Esophagus muscularis mucosa (tissue), 4 donors: Measurements from ENCODE around the gene BAHCC1. TPM values are rescaled to one million over a fixed set of nuclear protein-coding genes. Genes with fewer than 3 reads are reported as not detected.

Experiments
- DNase-seq: peaks from one replicate; pipeline ENCODE4 v3.0.0-alpha.2; 2017; ENCODE audit errors: extremely low spot score
- H3K27ac ChIP-seq, 4 donors: fragments of 200-600 bp; sonication (generic); replicated peaks in 1 of 4; 1 replicate in 3 of 4; 2 replicates in 1 of 4; pipeline ENCODE4 v1.5.1; 2016 to 2019; ENCODE audit warnings: mild to moderate bottlenecking in 1 of 4
- H3K27me3 ChIP-seq, 4 donors: fragments of 200-600 bp; sonication (generic); one replicate each; pipeline versions ENCODE4 v1.5.1 to v1.6.0; 2016 to 2019
- H3K36me3 ChIP-seq, 4 donors: fragments of 200-600 bp; sonication (generic); one replicate each; pipeline ENCODE4 v1.5.1; 2016 to 2019
- H3K4me1 ChIP-seq, 4 donors: fragments of 200-600 bp; sonication (generic); one replicate each; pipeline ENCODE4 v1.5.1; 2016 to 2019
- H3K4me3 ChIP-seq, 4 donors: fragments of 200-600 bp; sonication (generic); 1 replicate in 2 of 4; 2 replicates in 2 of 4; pipeline ENCODE4 v1.5.1; 2016 to 2019; ENCODE audit warnings: mild to moderate bottlenecking in 4 of 4, moderate library complexity in 1 of 4
- H3K9me3 ChIP-seq, 4 donors: fragments of 200-600 bp; sonication (generic); 1 replicate in 3 of 4; 2 replicates in 1 of 4; pipeline ENCODE4 v1.5.1; 2016 to 2019
- CTCF ChIP-seq, 3 experiments: fragments of 200-600 bp in 2 of 3; fragments of 450-650 bp in 1 of 3; sonication (generic) in 2 of 3; IDR thresholded peaks; one replicate each; pipeline ENCODE4 v1.5.1; 2017 to 2019; ENCODE audit warnings: antibody characterized with exemption in 3 of 3, mild to moderate bottlenecking in 2 of 3, moderate library complexity in 1 of 3
- EP300 ChIP-seq: sonication (generic); formaldehyde crosslinking; IDR thresholded peaks from one replicate; pipeline ENCODE4 v1.6.1; 2017; ENCODE audit warnings: antibody characterized with exemption
- POLR2A ChIP-seq: fragments of 450-650 bp; IDR thresholded peaks from one replicate; pipeline ENCODE4 v1.6.1; 2017; ENCODE audit warnings: antibody characterized with exemption, moderate library complexity, mild to moderate bottlenecking, low read depth
- POLR2AphosphoS5 ChIP-seq, 2 donors: sonication (generic); formaldehyde crosslinking; IDR thresholded peaks; one replicate each; pipeline ENCODE4 v1.6.1; 2017; ENCODE audit warnings: antibody characterized with exemption in 2 of 2
- WGBS: methylation state at CpG from one replicate; pipeline ENCODE4 v1.1.5; 2018; 5-methylcytosine and 5-hydroxymethylcytosine counted together
- intact Hi-C: fragments of 100-400 bp; cut with DNase I; formaldehyde crosslinking; loops from one replicate; pipeline ENCODE4 v1.15.1; 2023
- total RNA-seq, 4 donors: library from RNA; depleted of rRNA; stranded (reverse); fragments of >200 nt; gene quantifications; one replicate each; pipeline versions ENCODE4 v1.1.0 to v1.2.1, GENCODE V29; 2016

The BAHCC1 gene
- total RNA-seq, 4 donors from 2014 or later, result 15.9 to 38.1 (median 21.1) TPM

- TF ChIP-seq CTCF (IDR thresholded peaks at IDR 0.05), result no peak
- TF ChIP-seq POLR2A, result no peak
- TF ChIP-seq EP300, result no peak
- TF ChIP-seq POLR2AphosphoS5 (IDR thresholded peaks at IDR 0.05), result no peak
- H3K9me3 ChIP-seq, result no peaks in the 10 kb centered on the region
- peaks cover 7 to 66% (median 40%) of the 10 kb centered on the region in 4 donors for H3K36me3 ChIP-seq
- no peak overlapping the region for H3K27ac ChIP-seq
- 100% methylated on average over 3 of the region's 7 CpGs for WGBS
- intact Hi-C loops, result no loop called here
- no peaks in the 10 kb centered on the region for H3K27me3 ChIP-seq
- H3K4me3 ChIP-seq, result no peak overlapping the region
- DNase-seq, result no peak
- H3K4me1 ChIP-seq, result peaks cover 0 to 19% (median under 1%) of the 10 kb centered on the region in 4 donors
Observed at GRCh38 chr17:81453712-81454111, 58.5 kb downstream of the BAHCC1 start.

DNA sequence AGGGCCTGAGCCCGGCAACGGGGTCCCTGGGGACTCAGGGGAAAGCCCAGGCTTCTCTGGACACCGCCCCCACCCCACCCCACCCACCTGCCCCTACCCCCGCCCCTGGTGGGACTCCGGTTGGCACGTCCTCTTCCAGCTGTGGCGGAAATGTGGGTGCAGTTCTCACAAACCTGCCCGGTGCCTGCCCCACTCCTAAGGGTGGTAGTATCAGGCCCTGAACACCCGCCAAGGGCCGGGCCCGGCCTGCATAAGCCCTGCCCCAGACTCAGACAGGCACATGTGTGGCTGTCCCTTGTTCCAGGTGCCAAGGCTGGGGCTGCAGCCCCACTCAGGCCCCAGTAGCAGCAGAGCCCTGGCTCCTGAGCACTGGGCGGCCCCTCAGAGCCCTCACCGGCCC, 59.2 kb downstream of the BAHCC1 start:
- 70% methylated on average over 12 of the region's 13 CpGs for WGBS
- DNase-seq, result no peak
- Histone ChIP-seq H3K27ac (no peak overlapping the region), H3K9me3 (no peaks in the 10 kb centered on the region), H3K4me1 (peaks cover 0 to 19% (median 2%) of the 10 kb centered on the region in 4 donors), H3K4me3 (no peak overlapping the region), H3K36me3 (peaks cover 9 to 68% (median 43%) of the 10 kb centered on the region in 4 donors), H3K27me3 (no peaks in the 10 kb centered on the region)
- intact Hi-C loops, result no loop called here
- TF ChIP-seq POLR2AphosphoS5 (IDR thresholded peaks at IDR 0.05) (no peak), CTCF (IDR thresholded peaks at IDR 0.05) (no peak), POLR2A (no peak), EP300 (no peak)

DNA sequence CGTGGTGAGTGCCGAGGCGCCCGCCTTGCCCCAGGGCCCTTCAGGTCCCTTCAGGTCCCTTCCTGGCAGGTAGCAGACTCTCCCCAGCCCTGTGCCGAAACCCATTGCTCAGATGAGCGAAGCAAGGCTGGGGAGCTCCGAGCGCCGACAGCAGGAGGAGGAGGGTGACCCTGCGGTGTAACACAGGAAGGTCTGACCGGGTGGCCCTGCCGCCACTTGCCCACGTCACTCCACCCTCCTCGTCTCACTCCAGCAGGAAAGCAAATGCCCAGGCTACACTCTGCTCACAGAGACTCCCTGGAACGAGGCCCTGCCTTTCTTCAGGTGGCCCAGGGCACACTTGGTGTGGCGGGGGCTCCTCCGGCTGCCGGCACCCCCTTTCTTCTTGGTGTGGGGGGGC, 60.1 kb downstream of the BAHCC1 start:
- intact Hi-C loops, result no loop called here
- peaks cover 0 to 19% (median 3%) of the 10 kb centered on the region in 4 donors for H3K4me1 ChIP-seq
- no peak for TF ChIP-seq CTCF (IDR thresholded peaks at IDR 0.05)
- 80% methylated on average over 14 of the region's 18 CpGs for WGBS
- no peaks in the 10 kb centered on the region for H3K9me3 ChIP-seq
- DNase-seq, result no peak
- no peak overlapping the region for H3K27ac ChIP-seq
- no peaks in the 10 kb centered on the region for H3K27me3 ChIP-seq
- H3K4me3 ChIP-seq, result no peak overlapping the region
- H3K36me3 ChIP-seq, result peaks cover 9 to 68% (median 48%) of the 10 kb centered on the region in 4 donors

DNA sequence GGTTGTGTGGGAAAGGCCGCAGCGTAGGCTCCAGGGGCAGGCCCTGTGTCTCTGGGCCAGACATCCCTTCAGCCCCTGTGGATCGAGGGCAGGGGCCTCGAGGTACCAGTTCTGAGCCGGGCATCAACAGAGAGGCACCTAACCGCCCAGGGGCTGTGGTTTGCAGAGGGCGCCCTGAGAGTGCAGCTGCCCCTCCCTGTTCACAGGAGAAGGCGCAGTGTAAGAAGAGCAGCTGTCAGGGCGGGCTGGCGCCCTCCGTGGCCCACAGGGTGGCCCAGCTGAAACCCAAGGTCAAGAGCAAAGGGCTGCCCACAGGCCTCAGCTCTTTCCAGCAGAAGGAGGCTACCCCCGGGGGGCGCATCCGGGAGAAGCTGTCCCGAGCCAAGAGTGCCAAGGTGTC, 60.8 kb downstream of the BAHCC1 start:
- H3K9me3 ChIP-seq, result no peaks in the 10 kb centered on the region
- no peak overlapping the region for H3K27ac ChIP-seq
- H3K27me3 ChIP-seq, result no peaks in the 10 kb centered on the region
- TF ChIP-seq EP300 (no peak), POLR2AphosphoS5 (IDR thresholded peaks at IDR 0.05) (no peak), CTCF (IDR thresholded peaks at IDR 0.05) (no peak), POLR2A (no peak)
- intact Hi-C loops, result no loop called here
- H3K4me1 ChIP-seq, result peaks cover 0 to 19% (median 3%) of the 10 kb centered on the region in 4 donors
- H3K4me3 ChIP-seq, result no peak overlapping the region
- no peak for DNase-seq
- 89% methylated on average over 11 of the region's 15 CpGs for WGBS
- peaks cover 9 to 73% (median 52%) of the 10 kb centered on the region in 4 donors for H3K36me3 ChIP-seq

GRCh38 chr17:81456798-81457197, 61.5 kb downstream of the BAHCC1 start:
- WGBS, result 73% methylated on average over 7 of the region's 7 CpGs
- Histone ChIP-seq H3K27me3 (no peaks in the 10 kb centered on the region), H3K36me3 (peaks cover 13 to 74% (median 54%) of the 10 kb centered on the region in 4 donors), H3K9me3 (no peaks in the 10 kb centered on the region), H3K4me3 (no peak overlapping the region), H3K4me1 (peaks cover 0 to 19% (median 3%) of the 10 kb centered on the region in 4 donors), H3K27ac (no peak overlapping the region)
- no peak for DNase-seq
- no peak for TF ChIP-seq CTCF (IDR thresholded peaks at IDR 0.05)
- intact Hi-C loops, result no loop called here
